Right cardiac atrium (tissue), 5 donors: ENCODE data around the gene IGFBP6. TPM values are rescaled to one million over a fixed set of nuclear protein-coding genes. Genes with fewer than 3 reads are reported as not detected.

ENCODE experiments used
- ATAC-seq, 2 donors: fragments of 200-7000 bp; cut with Tn5 transposase; one replicate each; pipeline versions ENCODE4 v1.8.0 to v1.9.1; 2020; ENCODE audit warnings: moderate library complexity in 2 of 2, mild to moderate bottlenecking in 1 of 2
- DNase-seq, 3 donors: peaks; one replicate each; pipeline ENCODE4 v3.0.0-alpha.2; 2020
- H3K27ac ChIP-seq: one replicate; pipeline ENCODE4 v1.5.1; 2013; ENCODE audit warnings: mild to moderate bottlenecking, low read length, control low read depth, moderate library complexity
- H3K27me3 ChIP-seq: one replicate; pipeline ENCODE4 v1.6.1; 2013; ENCODE audit not compliant: control insufficient read depth, insufficient read depth
- H3K4me1 ChIP-seq: one replicate; pipeline ENCODE4 v1.6.1; 2013; ENCODE audit warnings: low read length; ENCODE audit not compliant: control insufficient read depth, insufficient read depth
- H3K4me3 ChIP-seq: one replicate; pipeline ENCODE4 v1.5.1; 2013; ENCODE audit warnings: low read length, control low read depth
- H3K9me3 ChIP-seq: one replicate; pipeline ENCODE4 v1.6.1; 2013; ENCODE audit warnings: low read length; ENCODE audit not compliant: control insufficient read depth
- WGBS: extraction: QIAGEN DNeasy Blood & Tissue Kit; methylation state at CpG from one replicate; pipeline ENCODE4 v1.1.7; 2013; 5-methylcytosine and 5-hydroxymethylcytosine counted together
- intact Hi-C, 4 donors: fragments of 100-400 bp; cut with DNase I; formaldehyde crosslinking; loops; one replicate each; pipeline versions ENCODE4 v1.11.0 to v1.14.0; 2022 to 2023
- polyA plus RNA-seq: library from polyadenylated mRNA; stranded (reverse); fragments of 200-250 nt; gene quantifications from one replicate; pipeline ENCODE4 v1.2.3, GENCODE V29; 2013
- total RNA-seq, 4 donors: library from RNA; stranded (reverse); fragmentation: NEBNext Ultra II Directional; extraction: Animal tissue kit (Norgen Biotek cat#: 25700); gene quantifications; one replicate each; pipeline ENCODE4 v1.2.1, GENCODE V29; 2021
- donor health status: healthy with polysubstance abuse.
- donor health status: DM: no; HTN: yes; CAD: no.
- donor health status: DM: no; HTN: no; CAD: no.
- donor health status: DM: no; HTN: yes; CAD: no; lungs with severe emphysema.
- donor health status: DM: yes; HTN: yes; CAD: no.

Gene IGFBP6
- total and polyA plus RNA-seq, 5 donors: 49.7 to 178 (median 134) TPM

DNA sequence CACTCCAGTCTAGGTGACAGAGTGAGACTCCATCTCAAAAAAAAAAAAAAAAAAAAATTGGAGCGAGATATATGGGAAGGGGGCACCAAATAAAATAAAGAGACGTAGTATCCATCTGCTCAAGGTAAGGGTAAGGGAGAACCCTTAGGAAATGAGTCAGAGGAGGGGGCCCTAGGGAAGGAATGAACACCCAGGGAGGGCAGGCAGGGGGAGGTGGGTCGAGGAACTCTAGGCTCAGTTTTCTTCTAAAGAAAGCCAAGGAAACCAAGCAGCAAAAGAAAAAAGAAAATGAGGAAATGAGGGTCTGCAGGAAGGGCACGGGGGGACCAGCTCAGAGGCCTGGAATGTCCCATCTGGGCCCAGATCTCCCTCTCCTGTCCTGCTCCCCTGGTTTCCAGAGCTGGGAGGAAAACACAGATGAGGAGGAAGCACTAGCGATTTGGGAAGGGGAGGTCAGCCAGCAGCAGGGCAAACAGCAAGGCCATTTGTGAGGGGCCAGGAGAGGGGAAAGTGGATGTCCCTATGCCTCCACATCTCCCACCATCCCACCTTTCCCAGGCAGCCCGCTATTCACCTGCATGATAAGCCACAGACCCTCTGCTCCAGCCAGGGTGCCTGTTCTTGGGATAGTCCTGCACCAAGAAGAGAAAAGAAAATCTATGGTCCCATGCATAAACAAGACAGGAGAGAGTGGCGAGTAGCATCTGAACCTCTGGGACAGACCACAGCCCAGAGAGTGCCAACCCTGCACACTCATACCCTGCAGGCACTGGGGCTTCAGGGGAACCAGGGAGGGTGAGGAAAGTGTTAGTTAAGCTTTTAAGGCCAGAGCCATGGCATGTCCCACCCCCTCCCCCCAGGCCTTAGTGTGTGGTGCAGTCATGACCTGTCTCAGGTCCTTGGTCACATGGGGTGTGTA is 30.1 kb upstream of the IGFBP6 start:
- H3K4me1 ChIP-seq: peaks cover 22% of the 10 kb centered on the region

DNA sequence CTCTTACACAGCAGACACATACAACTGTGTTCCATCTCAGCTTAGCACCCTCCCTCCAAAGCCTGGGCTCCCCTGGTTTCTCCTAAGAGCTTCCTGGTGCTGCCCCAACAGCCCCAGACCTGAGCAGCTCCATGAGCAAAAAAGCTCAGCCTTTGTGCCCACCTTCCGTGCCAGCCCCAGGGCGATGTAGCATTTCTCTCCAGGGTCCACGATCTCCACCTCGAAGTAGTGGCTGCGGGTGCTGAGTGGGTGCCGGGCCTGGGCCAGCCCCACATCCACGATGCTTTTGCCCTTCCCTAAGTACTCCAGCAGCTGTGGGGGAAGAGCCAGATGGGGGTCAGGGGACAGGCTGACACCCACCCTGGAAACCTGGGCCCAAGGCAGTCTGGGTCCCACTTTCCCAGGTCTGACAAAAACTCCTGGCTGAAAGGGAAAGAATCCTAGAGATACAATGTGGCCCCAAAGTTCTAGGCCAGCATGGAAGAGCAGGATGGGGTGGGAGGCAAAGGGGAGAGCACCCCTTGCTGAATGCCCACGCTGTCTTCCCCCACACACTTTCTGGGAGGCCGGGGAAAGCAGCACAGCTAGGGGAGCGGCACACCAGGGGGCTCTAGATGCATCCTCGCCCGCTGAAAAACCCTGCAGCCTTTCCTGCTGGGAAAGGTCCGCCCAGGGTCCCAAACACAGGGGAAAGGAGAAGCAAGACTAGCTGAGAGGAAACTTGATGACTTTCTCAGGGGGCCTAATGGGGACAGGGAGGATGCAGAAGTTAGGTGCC is 29.3 kb upstream of the IGFBP6 start:
- WGBS: 84% methylated on average over 13 of the region's 13 CpGs
- no peak overlapping the region for H3K27ac ChIP-seq
- peaks cover 22% of the 10 kb centered on the region for H3K4me1 ChIP-seq
- intact Hi-C loops: loop anchor here (2.0 to 10.0 kb wide), 4 partner anchors 31 to 129 kb away; no protein-coding TSS in a partner anchor
- ATAC-seq: no peak
- DNase-seq: peak; percentile 22 to 63 (median 61)
- no peaks in the 10 kb centered on the region for H3K9me3 ChIP-seq
- H3K4me3 ChIP-seq: no peak overlapping the region
- no peaks in the 10 kb centered on the region for H3K27me3 ChIP-seq

More for the DNA sequence above, 30.1 kb upstream of the IGFBP6 start:
- no peak overlapping the region for H3K4me3 ChIP-seq
- no peak for ATAC-seq
- DNase-seq: peak in 2 of 3 donors; percentile 42 to 55
- 63% methylated on average over 7 of the region's 7 CpGs for WGBS
- H3K27ac ChIP-seq: peak overlapping the region; percentile 5
- H3K9me3 ChIP-seq: no peaks in the 10 kb centered on the region
- intact Hi-C loops: loop anchor here (2.0 to 10.0 kb wide), 4 partner anchors 31 to 130 kb away; no protein-coding TSS in a partner anchor
- no peaks in the 10 kb centered on the region for H3K27me3 ChIP-seq

DNA sequence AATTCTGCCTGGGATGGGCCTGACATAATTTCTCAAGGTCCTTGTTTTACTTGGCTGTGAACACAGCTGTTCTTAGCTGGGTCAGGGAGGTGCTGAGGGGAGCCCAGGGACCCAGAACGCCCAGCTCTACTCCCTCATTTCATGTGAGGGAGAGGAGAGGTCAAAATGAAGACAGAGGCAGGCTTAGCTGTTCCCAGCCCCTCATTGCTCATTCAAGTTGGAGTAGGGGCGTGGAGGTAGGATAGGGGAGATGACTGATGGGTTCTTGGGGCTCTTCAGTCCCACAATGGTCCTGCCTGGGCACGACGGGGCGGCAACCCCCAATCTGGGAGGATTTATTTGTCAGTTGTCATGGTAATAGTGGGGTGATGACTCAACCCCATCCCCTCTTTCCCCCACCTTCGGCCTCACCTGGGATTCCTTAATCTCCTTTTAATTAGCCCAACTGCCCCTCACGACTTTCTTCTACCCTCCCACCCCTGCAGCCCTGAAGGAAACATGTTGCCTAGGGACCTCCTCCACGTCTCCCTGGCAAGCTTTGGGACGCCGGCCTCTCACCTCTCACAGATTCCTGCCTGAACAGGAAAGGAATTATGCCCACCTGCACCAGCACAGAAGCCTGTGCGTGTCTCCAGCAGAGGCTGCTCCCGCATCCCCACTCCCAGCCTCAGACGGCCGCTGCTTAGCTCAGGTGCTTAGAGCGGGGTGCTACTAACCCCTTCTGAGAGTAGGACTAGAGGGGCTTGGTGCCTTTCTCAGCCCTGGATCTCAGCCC is 28.5 kb upstream of the IGFBP6 start:
- intact Hi-C loops: loop anchor here (5.0 to 10.0 kb wide), 3 partner anchors 118 to 128 kb away; no protein-coding TSS in a partner anchor
- H3K4me3 ChIP-seq: no peak overlapping the region
- H3K4me1 ChIP-seq: peaks cover 27% of the 10 kb centered on the region
- WGBS: 61% methylated on average over 15 of the region's 15 CpGs
- peak; percentile 52 to 69 (median 55) for DNase-seq
- peak in 1 of 2 donors; percentile 3 for ATAC-seq
- H3K27ac ChIP-seq: peak overlapping the region; percentile 69
- no peaks in the 10 kb centered on the region for H3K27me3 ChIP-seq
- H3K9me3 ChIP-seq: no peaks in the 10 kb centered on the region

DNA sequence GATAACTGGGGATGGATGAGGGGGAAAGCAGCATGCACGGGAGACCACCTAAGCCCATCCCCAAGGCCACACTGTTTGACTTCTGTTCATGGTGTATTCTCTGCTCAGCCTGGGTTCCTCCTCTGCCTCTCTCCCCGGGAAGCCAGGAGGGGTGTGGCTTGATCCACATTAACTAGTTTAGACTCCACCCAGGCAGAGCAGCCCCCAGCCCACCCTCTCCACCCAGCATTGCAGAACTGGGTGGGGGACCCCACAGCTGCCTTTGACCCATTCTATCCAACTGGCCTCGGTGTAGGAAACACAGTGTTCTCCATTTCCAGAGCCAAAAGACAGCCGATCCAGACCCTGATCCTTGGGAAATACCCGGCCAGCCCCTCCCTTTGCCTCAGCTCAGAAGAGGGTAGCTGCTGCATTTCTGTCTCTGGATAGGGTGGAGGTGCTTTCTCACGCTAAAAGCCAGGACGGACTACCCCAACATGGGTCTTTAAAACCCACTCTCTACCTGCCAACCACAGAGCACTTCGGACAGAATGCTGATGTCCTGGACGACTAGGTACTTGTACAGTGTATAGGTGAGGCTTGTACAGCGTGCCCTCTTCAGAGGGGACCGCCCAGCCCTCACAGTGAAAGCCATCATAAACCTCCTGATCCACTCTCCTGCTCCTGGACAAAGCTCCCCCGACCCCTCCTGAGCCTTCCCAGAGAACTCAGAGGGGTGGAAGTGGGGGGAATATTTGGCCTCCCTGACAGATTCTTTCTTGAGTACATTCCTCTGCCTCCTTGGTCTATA is 27.7 kb upstream of the IGFBP6 start:
- H3K27me3 ChIP-seq: no peaks in the 10 kb centered on the region
- intact Hi-C loops: loop anchor here (5.0 to 10.0 kb wide), 3 partner anchors 117 to 127 kb away; no protein-coding TSS in a partner anchor
- H3K4me3 ChIP-seq: no peak overlapping the region
- DNase-seq: peak; percentile 81 to 90 (median 83)
- ATAC-seq: peak; percentile 27 to 28
- H3K4me1 ChIP-seq: peaks cover 32% of the 10 kb centered on the region
- H3K9me3 ChIP-seq: no peaks in the 10 kb centered on the region
- H3K27ac ChIP-seq: peak overlapping the region; percentile 69
- 56% methylated on average over 12 of the region's 12 CpGs for WGBS

DNA sequence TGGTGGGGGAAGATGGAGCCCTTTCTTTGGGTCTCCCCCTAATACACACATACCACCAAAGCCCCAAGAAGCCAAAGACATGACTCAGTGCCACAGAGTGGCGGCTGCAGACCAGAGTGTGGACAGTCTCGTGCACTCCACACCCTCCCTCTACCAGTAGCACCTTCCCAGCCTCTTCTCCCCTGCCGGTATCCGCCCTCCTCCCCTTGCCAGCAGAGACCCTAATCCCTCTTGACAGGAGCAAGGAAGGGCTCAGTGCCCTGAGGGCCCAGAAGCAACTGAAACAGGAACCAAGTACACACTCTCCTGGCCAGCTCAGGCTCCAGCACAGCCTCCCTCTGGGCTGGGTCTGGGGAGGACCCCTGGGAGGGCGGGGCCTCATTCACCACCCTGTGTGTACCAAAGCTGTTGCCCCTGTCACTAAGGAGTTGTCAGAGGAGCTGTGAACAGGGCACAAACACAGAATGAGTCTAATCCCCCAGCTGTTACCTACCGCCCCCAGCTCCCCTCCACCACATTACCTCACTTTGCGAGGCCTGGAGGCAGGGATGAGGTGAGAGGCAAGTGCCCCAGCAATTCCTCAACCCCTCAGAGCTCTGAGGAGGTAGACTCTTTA is 26.5 kb upstream of the IGFBP6 start:
- Histone ChIP-seq H3K27ac (peak overlapping the region; percentile 31), H3K9me3 (no peaks in the 10 kb centered on the region), H3K4me1 (peaks cover 32% of the 10 kb centered on the region), H3K27me3 (no peaks in the 10 kb centered on the region), H3K4me3 (no peak overlapping the region)
- intact Hi-C loops: no loop called here
- 69% methylated on average over 7 of the region's 7 CpGs for WGBS
- DNase-seq: peak; percentile 36 to 66 (median 65)
- peak in 1 of 2 donors; percentile 3 for ATAC-seq

DNA sequence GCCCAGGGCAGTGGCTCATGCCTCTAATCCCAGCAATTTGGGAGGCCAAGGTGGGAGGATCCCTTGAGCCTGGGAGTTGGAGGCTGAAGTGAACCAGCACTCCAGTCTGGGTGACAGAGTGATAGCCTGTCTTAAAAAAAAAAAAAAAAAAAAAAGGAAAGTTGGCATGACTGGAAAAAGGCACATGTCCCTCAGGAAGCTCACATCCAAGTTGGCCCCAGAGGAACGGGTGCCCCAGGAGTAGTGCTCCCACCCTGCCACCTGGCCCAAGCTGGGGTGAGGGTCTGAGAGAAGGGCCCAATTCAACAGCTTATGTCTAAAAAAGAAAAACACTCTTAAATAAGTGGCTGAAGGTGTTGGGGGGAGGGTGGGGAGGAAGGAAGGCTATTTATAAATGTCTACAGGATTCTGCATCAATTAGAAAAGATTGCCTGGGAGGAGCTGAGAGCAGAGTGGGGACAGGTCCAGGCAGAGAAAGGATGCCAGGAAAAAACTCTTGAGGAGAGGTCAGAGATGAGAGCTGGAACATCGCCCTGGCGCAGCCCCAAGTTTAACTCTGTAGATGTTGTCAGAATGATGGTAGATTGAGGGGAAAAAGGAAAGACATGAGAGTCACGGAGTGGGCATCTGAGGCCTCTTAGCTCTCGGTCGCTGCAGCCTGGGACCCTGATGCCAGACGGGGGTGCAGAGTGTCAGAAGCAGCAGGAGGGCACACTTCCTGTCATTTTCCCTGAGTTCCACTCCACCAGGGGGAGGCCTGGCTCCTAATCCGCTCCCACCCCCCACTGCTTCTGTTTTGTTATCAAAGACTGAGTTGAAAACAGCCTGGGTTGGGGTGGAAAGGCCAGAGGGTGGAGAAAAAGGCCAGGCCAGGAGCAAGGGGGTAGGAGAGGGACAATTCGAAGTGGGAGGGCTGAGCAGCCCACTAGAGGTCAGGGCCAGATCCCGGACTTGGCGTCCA is 25.6 kb upstream of the IGFBP6 start:
- Histone ChIP-seq H3K4me3 (no peak overlapping the region), H3K27me3 (no peaks in the 10 kb centered on the region), H3K9me3 (no peaks in the 10 kb centered on the region), H3K27ac (peak overlapping the region; percentile 92), H3K4me1 (peaks cover 32% of the 10 kb centered on the region)
- WGBS: 17% methylated on average over 11 of the region's 11 CpGs
- ATAC-seq (peak; percentile 60 to 69), DNase-seq (peak; percentile 90 to 95 (median 93))
- intact Hi-C loops: loop anchor here in 1 of 4 donors (2.0 kb wide), 1 partner anchor 27 kb away; no protein-coding TSS in a partner anchor

DNA sequence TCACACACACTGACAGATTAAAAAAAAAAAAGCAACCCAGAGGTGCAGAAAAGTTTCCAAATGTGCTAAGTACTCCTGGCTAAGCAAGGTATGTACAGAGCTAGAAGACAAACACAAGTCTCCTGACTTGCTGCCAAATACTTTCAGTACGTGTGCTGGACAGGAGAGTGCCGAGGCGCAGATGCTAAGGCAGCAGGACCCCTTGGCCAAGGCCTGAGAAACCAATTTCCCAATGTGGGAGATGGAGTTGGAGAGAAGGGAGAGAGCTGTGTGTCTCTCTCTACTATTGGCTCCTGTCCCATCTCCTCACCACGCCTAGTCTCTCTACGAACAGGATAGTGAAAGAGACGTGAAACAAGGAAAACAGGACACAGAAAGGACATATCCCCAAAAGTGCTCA is 23.6 kb upstream of the IGFBP6 start:
- Histone ChIP-seq H3K27ac (peak overlapping the region; percentile 65), H3K9me3 (no peaks in the 10 kb centered on the region), H3K4me1 (peaks cover 36% of the 10 kb centered on the region), H3K27me3 (no peaks in the 10 kb centered on the region), H3K4me3 (no peak overlapping the region)
- DNase-seq (no peak), ATAC-seq (no peak)
- WGBS: 46% methylated on average over 6 of the region's 6 CpGs
- intact Hi-C loops: loop anchor here in 1 of 4 donors (2.0 kb wide), 1 partner anchor 25 kb away; no protein-coding TSS in a partner anchor

DNA sequence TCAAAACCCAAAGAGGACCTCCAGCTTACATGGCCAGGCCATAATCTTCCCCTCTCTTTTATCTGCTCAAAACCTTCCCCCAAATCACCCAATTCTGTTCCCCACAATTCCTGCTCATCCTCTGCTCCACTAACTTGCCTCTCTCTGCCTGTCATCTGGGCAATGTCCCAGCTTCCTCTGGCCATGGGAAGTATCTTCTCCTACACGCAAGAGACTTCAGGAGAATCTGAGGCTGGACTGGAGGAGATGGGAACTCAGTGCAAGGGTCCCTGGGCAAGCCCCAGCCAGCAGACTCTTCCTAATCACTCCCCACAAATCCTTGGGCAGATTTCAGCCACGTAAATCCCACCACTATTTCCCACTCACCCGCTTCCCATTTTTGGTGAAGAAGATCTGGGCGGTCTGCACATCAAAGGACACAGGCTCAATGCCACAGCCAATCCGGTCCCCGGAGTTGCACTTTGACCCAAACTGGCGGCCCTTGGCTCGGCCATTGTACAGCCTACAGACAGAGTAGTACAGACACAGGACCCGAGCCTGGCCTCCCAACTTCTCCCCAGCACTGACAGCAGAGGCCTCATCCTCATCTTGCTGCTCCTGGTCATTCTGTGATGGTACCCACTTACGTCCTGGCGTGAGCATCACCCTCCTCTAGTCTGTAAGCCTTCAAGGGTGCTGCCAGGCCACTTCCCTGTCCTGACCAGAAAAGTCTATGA is 23.0 kb upstream of the IGFBP6 start:
- peak overlapping the region; percentile 65 for H3K27ac ChIP-seq
- no peak overlapping the region for H3K4me3 ChIP-seq
- no peaks in the 10 kb centered on the region for H3K9me3 ChIP-seq
- 92% methylated on average over 11 of the region's 11 CpGs for WGBS
- peaks cover 33% of the 10 kb centered on the region for H3K4me1 ChIP-seq
- DNase-seq (peak in 2 of 3 donors; percentile 48 to 68), ATAC-seq (no peak)
- H3K27me3 ChIP-seq: no peaks in the 10 kb centered on the region
- intact Hi-C loops: no loop called here
